Hair follicle dermal papilla cell (primary cell): ENCODE data around the gene ASAP3. TPM values are rescaled to one million over a fixed set of nuclear protein-coding genes. Genes with fewer than 3 reads are reported as not detected.

Source experiments
- total RNA-seq: library from RNA; depleted of rRNA; stranded (reverse); fragments of >200 nt; gene quantifications from 2 replicates; pipeline ENCODE4 v1.2.3, GENCODE V29; 2012

The ASAP3 gene
- total RNA-seq: 65.1 and 90.9 TPM in 2 replicates

DNA sequence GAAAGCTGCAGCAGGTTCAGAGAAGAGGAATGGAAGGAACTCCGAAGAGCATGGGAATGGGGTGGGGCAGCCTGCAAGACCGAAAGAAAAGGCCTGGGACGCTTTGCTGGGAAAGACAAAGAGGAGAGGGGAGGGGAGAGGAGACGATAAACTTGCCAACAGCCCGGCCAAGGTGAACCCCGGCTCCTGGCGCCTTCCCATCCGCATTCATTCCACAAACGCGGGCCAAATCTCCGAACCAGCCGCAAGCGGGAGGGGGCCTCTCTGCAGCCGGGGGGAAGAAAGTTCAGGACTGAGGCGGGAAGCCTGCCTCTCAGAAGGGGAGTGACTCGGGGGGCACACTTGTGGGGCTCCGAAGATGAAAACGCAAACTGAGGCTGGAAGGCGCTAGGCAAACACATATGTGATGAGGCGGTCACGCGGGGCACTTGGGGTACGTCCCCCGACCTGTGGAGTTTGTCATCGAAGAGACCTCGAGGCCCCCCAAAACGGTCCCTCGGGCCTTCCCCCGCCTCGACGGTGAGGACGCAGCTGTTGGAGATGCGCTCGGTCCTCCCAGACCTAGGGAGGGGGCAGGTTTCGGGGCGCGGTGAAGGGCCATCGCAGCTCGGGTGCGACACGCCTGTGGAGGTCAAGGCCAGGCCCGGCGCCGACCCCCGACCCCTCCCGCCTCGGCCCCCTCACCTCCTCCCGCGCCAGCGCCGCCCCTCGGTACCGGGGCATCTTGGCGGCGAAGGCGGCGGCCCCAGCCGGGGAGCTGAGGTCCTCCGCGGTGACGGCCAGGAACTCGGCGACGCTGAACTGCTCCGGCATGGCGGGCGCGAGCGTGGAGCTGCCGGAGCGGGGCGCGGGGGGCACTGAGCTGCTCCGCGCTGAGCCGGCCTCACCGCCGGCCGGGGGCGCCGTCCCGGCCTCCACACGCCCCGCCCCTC lies at the start of gene ASAP3:
Gene ASAP3, minus strand, starts transcription at position 859 of the 932 bp plus-strand sequence. Its CDS starts 46 bp downstream, at position 813.

DNA sequence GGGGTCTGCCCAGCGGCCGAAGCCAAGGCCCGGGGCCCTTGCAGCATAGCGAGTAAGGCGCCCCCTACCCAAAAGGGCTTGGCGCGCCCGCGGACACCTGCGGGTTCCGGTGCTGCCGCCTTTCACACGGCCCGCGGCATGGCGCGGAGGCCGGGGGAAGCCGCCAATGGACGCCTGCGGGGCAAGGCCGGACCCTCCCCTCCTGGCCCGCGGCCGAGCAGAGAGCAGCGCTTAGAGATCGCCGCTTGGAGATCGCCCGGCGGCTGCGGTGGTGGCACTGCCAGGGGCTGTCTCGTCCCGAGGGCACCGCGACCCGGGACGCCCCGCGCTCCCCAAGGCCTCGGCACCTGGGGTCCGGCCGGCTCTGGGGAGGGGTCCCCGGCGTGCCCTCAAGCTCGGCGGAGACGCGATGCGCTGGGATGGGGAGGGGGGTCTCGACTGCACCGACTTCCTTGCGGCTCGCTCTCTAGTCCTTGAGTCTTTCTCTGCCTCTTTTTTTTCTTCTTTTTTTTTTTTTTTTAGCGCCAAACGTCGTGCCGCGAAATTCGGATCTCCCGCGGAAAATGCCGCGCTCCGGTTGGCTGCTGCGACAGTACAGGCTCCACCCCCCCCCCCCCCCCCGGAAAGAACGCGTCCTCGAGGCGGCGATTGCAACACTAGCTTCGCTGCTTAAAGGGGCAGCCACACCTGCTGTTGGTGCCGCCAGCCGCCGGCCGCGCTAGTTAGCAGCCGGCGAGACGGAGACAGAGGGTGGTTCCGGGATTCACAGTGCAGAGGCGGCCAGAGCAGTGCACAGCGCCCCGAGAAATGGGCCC lies 47.0 kb upstream of the ASAP3 start, which contains the start of gene E2F2:
Gene E2F2, minus strand, starts transcription at position 487 of the 815 bp plus-strand sequence. Its CDS starts 440 bp downstream, at position 47.

DNA sequence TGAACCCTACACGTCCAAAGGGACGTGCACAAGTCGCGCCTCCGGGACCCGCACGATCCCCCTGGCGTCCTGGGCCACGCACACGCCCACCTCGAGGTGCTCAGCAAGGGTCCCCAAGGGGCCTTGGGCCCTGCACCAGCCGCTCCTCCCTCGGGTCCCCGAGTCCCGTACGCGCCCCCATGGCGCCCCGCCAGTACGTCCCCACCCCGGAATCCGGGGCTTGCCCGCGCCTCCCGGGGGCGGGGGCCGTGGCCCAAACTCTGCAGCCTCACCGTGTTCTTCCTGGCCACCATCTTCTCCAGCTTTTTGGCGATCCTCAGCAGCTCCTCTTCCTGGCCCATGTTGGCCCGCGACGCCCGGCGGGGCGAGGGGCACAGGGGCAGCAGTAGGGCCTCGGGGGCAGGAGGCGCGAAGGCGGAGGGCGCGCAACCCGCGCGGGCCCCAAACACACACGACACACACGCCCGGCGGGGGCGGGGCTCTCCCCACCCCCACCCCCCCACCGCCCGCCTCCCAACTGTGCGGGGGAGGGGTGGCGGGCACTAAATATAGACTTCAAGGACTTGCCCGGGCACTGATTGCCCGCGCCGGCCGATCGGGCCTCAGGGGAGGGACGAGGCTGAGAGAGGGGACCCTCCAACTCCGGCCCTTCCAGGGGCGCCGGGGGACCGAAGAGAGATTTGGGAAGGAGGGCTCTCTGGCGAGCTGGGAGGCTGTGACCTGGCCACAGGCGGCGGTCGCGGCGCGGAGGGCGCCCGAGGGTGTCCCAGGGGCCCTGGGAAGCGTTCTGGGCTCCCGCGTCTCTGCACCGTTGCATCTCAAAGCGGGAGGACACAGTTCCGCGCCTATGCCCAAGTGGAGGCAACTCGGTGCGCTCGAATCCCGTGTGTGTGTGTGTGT lies 59.4 kb downstream of the ASAP3 start, which contains the start of gene TCEA3:
Gene TCEA3, minus strand, starts transcription at position 456 of the 900 bp plus-strand sequence. Its CDS starts 115 bp downstream, at position 341.

Other genes with a start within 250 kb of the ASAP3 start
- gene HNRNPR, start 139.9 kb downstream of the ASAP3 start, total RNA-seq: 49.5 and 52.4 TPM in 2 replicates
- gene ZNF436, start 114.3 kb downstream of the ASAP3 start, total RNA-seq: 31.9 and 39.1 TPM in 2 replicates
- gene TCEA3, start 59.4 kb downstream of the ASAP3 start, total RNA-seq: 21.0 and 21.6 TPM in 2 replicates
- gene E2F2, start 47.1 kb upstream of the ASAP3 start, total RNA-seq: 0.16 and 0.24 TPM in 2 replicates
- 29.5 and 45.7 TPM in 2 replicates for gene ID3, start 75.3 kb upstream of the ASAP3 start, total RNA-seq
- 296 and 311 TPM in 2 replicates for gene RPL11, start 207.6 kb upstream of the ASAP3 start, total RNA-seq